PC-9 (cell line): ENCODE measurements around the gene WDFY1. TPM values are rescaled to one million over a fixed set of nuclear protein-coding genes. Genes with fewer than 3 reads are reported as not detected.
"Not testable (repeated sequence)": the region's sequence is repeated elsewhere in the genome, so short reads cannot be mapped to it uniquely, and the experiment has no call there.

Experiments
- BruUV-seq: library from RNA; stranded (reverse); fragments of 400-500 nt; replicated peaks from 2 replicates; lab custom pipeline; 2021; lab: Mats Ljungman, UMichigan
- CTCF ChIA-PET: fragments of 300-600 bp; sonication (Branson Sonifier 250); formaldehyde crosslinking; loops from one replicate; lab custom pipeline; 2022; ENCODE audit warnings: antibody characterized with exemption; lab: Charles Lee
- POLR2A ChIA-PET: fragments of 300-600 bp; sonication (Branson Sonifier 250); formaldehyde crosslinking; loops from one replicate; lab custom pipeline; 2022; ENCODE audit warnings: antibody characterized with exemption; ENCODE audit not compliant: unreplicated experiment; lab: Charles Lee
- DNase-seq, 2 experiments: peaks; one replicate each; pipeline versions ENCODE4 v3.0.0 to v3.0.0-alpha.2; 2015 to 2022; ENCODE audit warnings: mixed read lengths in 1 of 2
- H2AFZ ChIP-seq: fragments of 200-600 bp; sonication (generic); 2 replicates; pipeline ENCODE4 v1.8.1; 2017; ENCODE audit warnings: antibody characterized with exemption
- H3F3A ChIP-seq: fragments of 200-600 bp; sonication (generic); 2 replicates; pipeline ENCODE4 v1.8.1; 2017; ENCODE audit warnings: antibody characterized with exemption, mild to moderate bottlenecking, low read depth; ENCODE audit not compliant: insufficient read depth
- H3K27ac ChIP-seq: fragments of 200-600 bp; sonication (generic); 2 replicates; pipeline ENCODE4 v1.6.1; 2016; ENCODE audit warnings: mixed run types
- H3K27me3 ChIP-seq: fragments of 200-600 bp; sonication (generic); 2 replicates; pipeline ENCODE4 v1.6.1; 2016; ENCODE audit warnings: low read depth, mixed run types; ENCODE audit not compliant: insufficient read depth
- H3K36me3 ChIP-seq: fragments of 200-600 bp; sonication (generic); 2 replicates; pipeline ENCODE4 v1.6.1; 2016; ENCODE audit warnings: low read depth, mixed run types
- H3K4me1 ChIP-seq: fragments of 200-600 bp; sonication (generic); replicated peaks from 2 replicates; pipeline ENCODE4 v1.6.1; 2016; ENCODE audit warnings: mixed run types; ENCODE audit not compliant: insufficient read depth
- H3K4me2 ChIP-seq: fragments of 200-600 bp; sonication (generic); 2 replicates; pipeline ENCODE4 v1.6.1; 2017; ENCODE audit warnings: mixed run types
- H3K4me3 ChIP-seq: fragments of 200-600 bp; sonication (generic); 2 replicates; pipeline ENCODE4 v1.6.1; 2016; ENCODE audit warnings: mixed run types
- H3K79me2 ChIP-seq: fragments of 200-600 bp; sonication (generic); 2 replicates; pipeline ENCODE4 v1.6.1; 2017; ENCODE audit warnings: low read depth, mixed run types
- H3K9me2 ChIP-seq: fragments of 200-600 bp; sonication (generic); 2 replicates; pipeline ENCODE4 v1.8.1; 2017; ENCODE audit warnings: mild to moderate bottlenecking; ENCODE audit not compliant: insufficient read depth
- H3K9me3 ChIP-seq: fragments of 200-600 bp; sonication (generic); 2 replicates; pipeline ENCODE4 v1.8.1; 2016; ENCODE audit warnings: low read depth; ENCODE audit not compliant: insufficient read depth
- H4K20me1 ChIP-seq: fragments of 200-600 bp; sonication (generic); 2 replicates; pipeline ENCODE4 v1.8.1; 2017; ENCODE audit not compliant: insufficient read depth
- EZH2 ChIP-seq: fragments of 200-600 bp; sonication (generic); IDR thresholded peaks from 2 replicates; pipeline ENCODE4 v1.8.0; 2017; ENCODE audit warnings: antibody characterized with exemption, low read depth
- intact Hi-C: fragments of 100-400 bp; cut with micrococcal nuclease; formaldehyde crosslinking; loops from one replicate; pipeline ENCODE4 v1.10.0; 2022; ENCODE audit not compliant: unreplicated experiment
- total RNA-seq: library from RNA; stranded (reverse); gene quantifications from 2 replicates; pipeline ENCODE4 v1.2.3, GENCODE V29; 2021
- TF ChIP-seq, protein P1 (sequence below): fragments of 200-600 bp; sonication (generic); conservative IDR thresholded peaks from 2 replicates; pipeline ENCODE4 v1.6.1; 2017; ENCODE audit warnings: mixed run types, antibody characterized with exemption, mild to moderate bottlenecking, moderate library complexity

The WDFY1 gene
- total RNA-seq, 1 experiment from 2014 or later = 81.9 TPM

DNA sequence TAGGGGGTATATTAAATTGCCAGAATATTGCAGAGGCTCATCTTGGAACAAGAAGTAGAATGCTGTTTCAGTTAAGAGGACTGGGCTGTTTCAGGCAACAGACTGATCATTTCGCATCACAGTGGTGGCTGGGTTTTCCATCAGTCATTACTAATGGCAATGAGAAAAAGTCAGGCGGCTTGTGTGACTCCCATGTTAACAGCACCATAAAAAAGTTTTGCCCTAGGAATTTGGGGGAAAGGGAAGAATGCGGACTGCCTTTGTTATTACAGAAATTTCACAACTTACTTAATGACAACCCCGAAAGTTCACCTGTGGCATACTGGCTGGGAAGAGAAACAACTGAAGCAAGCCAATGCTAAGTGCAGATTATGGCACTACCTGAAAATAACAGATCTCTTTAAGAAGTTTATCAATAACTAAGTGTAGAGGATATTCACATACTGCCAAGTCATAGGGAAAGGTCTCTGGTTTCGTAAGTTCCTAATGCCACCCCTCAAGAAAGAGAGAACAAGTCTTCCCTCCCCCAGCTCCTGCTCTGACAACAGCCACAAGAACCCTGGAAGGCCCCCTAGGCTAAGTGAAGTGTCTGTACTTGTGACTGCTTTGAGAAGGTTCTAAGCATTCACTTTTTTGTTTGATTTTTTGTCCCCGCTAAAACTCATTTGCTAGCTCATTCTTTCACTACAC, 67.3 kb downstream of the WDFY1 start:
- H3K4me3 ChIP-seq = peak overlapping the region; percentile 3; the same call in 1 of the 2 replicates
- intact Hi-C loops = no loop called here
- peak in 1 of 2 experiments; percentile 94 for DNase-seq
- H3K27ac ChIP-seq = peak overlapping the region; percentile 72
- no peaks in the 10 kb centered on the region for H4K20me1 ChIP-seq
- H2AFZ ChIP-seq = no peak overlapping the region
- BruUV-seq = no TSS peak
- H3K27me3 ChIP-seq = no peaks in the 10 kb centered on the region
- no peaks in the 10 kb centered on the region for H3K9me3 ChIP-seq
- H3K4me2 ChIP-seq = peak overlapping the region; percentile 49
- peaks cover 14% of the 10 kb centered on the region; the same call in 1 of the 2 replicates for H3K36me3 ChIP-seq
- H3K4me1 ChIP-seq = peaks cover 26% of the 10 kb centered on the region
- TF ChIP-seq, protein P1, sequence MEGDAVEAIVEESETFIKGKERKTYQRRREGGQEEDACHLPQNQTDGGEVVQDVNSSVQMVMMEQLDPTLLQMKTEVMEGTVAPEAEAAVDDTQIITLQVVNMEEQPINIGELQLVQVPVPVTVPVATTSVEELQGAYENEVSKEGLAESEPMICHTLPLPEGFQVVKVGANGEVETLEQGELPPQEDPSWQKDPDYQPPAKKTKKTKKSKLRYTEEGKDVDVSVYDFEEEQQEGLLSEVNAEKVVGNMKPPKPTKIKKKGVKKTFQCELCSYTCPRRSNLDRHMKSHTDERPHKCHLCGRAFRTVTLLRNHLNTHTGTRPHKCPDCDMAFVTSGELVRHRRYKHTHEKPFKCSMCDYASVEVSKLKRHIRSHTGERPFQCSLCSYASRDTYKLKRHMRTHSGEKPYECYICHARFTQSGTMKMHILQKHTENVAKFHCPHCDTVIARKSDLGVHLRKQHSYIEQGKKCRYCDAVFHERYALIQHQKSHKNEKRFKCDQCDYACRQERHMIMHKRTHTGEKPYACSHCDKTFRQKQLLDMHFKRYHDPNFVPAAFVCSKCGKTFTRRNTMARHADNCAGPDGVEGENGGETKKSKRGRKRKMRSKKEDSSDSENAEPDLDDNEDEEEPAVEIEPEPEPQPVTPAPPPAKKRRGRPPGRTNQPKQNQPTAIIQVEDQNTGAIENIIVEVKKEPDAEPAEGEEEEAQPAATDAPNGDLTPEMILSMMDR = no peak
- TF ChIP-seq EZH2 = no peak
- no peaks in the 10 kb centered on the region for H3K79me2 ChIP-seq
- H3F3A ChIP-seq = peaks cover 15% of the 10 kb centered on the region
- no peaks in the 10 kb centered on the region for H3K9me2 ChIP-seq
- ChIA-PET CTCF (interaction anchor here (0.6 kb wide), 1 partner anchor 249 kb away, joined by 3 read pairs; no protein-coding TSS in a partner anchor), POLR2A (interaction anchor here (0.7 kb wide), 1 partner anchor 40 kb away, joined by 14 read pairs; no protein-coding TSS in a partner anchor)

DNA sequence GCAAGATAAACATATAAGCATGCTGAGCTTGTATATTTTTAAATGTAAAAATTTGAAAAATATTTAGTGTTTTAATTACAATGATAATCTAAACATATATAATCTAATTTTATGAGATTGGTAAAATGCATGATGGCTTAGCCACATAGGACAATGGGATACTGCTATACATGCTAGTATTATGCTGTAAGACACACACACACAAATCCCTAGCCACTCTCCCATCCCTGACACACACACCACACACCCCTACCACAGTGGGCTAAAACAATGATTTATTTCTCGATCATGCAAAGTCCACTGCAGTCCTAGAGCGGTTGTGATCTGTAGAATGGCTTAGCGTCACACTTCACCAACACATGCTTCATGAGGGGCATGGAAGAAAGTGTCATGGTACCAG, 71.5 kb downstream of the WDFY1 start:
- peaks cover 12% of the 10 kb centered on the region for H3F3A ChIP-seq
- no peaks in the 10 kb centered on the region for H4K20me1 ChIP-seq
- peaks cover 10% of the 10 kb centered on the region; the same call in 1 of the 2 replicates for H3K36me3 ChIP-seq
- ChIA-PET POLR2A (interaction anchor here (0.6 kb wide), 2 partner anchors 98 to 1203 kb away, joined by 3 to 5 read pairs; no protein-coding TSS in a partner anchor), CTCF (interaction anchor here (0.9 kb wide), 1 partner anchor 12 kb away, joined by 3 read pairs; no protein-coding TSS in a partner anchor)
- no peak overlapping the region for H2AFZ ChIP-seq
- no peak overlapping the region for H3K4me3 ChIP-seq
- no peak for TF ChIP-seq EZH2
- TF ChIP-seq, protein P1 = no peak
- intact Hi-C loops = no loop called here
- H3K27me3 ChIP-seq = no peaks in the 10 kb centered on the region
- H3K4me2 ChIP-seq = no peak overlapping the region
- no peaks in the 10 kb centered on the region for H3K79me2 ChIP-seq
- no peak for DNase-seq
- H3K4me1 ChIP-seq = peaks cover 20% of the 10 kb centered on the region
- no peak overlapping the region for H3K27ac ChIP-seq
- H3K9me3 ChIP-seq = no peaks in the 10 kb centered on the region
- no peaks in the 10 kb centered on the region for H3K9me2 ChIP-seq
- no TSS peak for BruUV-seq

GRCh38 chr2:223872772-223873171, 72.4 kb downstream of the WDFY1 start:
- CTCF ChIA-PET = not testable (repeated sequence)

GRCh38 chr2:223871661-223872060, 73.5 kb downstream of the WDFY1 start:
- H3K4me2 ChIP-seq, DNase-seq, H3K79me2 ChIP-seq, H3K4me3 ChIP-seq, BruUV-seq, H3K4me1 ChIP-seq, H2AFZ ChIP-seq, intact Hi-C loops, H3K36me3 ChIP-seq, H3K9me2 ChIP-seq, H3K27me3 ChIP-seq, H3F3A ChIP-seq, H3K9me3 ChIP-seq, H3K27ac ChIP-seq, H4K20me1 ChIP-seq: not testable (repeated sequence)
- ChIA-PET CTCF (interaction anchor here (0.6 kb wide), 1 partner anchor 114 kb away, joined by 8 read pairs; no protein-coding TSS in a partner anchor), POLR2A (interaction anchor here (0.5 kb wide), 1 partner anchor 994 kb away, joined by 3 read pairs; no protein-coding TSS in a partner anchor)

More at GRCh38 chr2:223872772-223873171, 72.4 kb downstream of the WDFY1 start:
- H3K4me2 ChIP-seq, H3K27me3 ChIP-seq, H3K27ac ChIP-seq, intact Hi-C loops, H3F3A ChIP-seq, H2AFZ ChIP-seq, H3K4me3 ChIP-seq, H3K9me3 ChIP-seq, H4K20me1 ChIP-seq, H3K36me3 ChIP-seq, DNase-seq, H3K9me2 ChIP-seq, BruUV-seq, POLR2A ChIA-PET, H3K79me2 ChIP-seq: not testable (repeated sequence)
- peaks cover 11% of the 10 kb centered on the region for H3K4me1 ChIP-seq
